Fibroblast of pulmonary artery (primary cell): ENCODE measurements around the gene ARAP3.
A peak's percentile ranks its signal among the peaks of the same experiment; 100 is the strongest.

Source experiments
- DNase-seq: peaks from one replicate; pipeline ENCODE4 v3.0.0-alpha.2; 2010; ENCODE audit warnings: low read depth
- H3K4me3 ChIP-seq: replicated peaks from 2 replicates; pipeline ENCODE4 v1.5.1; 2011; ENCODE audit warnings: low read depth, mild to moderate bottlenecking, control low read depth, low read length, moderate library complexity
- TF ChIP-seq, protein P1 (sequence below): IDR thresholded peaks from 2 replicates; pipeline ENCODE4 v1.5.1; 2011; ENCODE audit warnings: mild to moderate bottlenecking, control low read depth, low read length, inconsistent platforms; ENCODE audit errors: missing control alignments

The ARAP3 gene

DNA sequence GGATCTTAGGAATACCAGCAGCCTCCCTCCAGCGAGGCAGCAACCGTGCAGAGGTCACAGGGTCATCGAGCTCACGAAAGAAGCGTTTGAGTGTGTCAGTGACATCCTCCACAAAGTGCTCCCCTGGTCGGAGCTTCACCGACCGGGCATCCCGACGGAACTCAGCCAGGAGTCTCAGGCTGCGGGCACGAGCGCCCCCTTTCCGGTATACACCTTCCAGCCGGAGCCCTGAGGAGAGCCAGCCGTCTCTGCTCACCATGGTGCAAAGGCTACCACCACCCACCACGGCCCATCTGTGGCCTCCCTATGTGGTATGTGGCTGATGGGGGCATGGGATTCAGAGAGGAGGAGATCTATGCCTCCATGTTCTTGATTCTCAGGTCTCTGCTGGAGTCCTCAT, 20.0 kb downstream of the ARAP3 start:
- TF ChIP-seq, protein P1, sequence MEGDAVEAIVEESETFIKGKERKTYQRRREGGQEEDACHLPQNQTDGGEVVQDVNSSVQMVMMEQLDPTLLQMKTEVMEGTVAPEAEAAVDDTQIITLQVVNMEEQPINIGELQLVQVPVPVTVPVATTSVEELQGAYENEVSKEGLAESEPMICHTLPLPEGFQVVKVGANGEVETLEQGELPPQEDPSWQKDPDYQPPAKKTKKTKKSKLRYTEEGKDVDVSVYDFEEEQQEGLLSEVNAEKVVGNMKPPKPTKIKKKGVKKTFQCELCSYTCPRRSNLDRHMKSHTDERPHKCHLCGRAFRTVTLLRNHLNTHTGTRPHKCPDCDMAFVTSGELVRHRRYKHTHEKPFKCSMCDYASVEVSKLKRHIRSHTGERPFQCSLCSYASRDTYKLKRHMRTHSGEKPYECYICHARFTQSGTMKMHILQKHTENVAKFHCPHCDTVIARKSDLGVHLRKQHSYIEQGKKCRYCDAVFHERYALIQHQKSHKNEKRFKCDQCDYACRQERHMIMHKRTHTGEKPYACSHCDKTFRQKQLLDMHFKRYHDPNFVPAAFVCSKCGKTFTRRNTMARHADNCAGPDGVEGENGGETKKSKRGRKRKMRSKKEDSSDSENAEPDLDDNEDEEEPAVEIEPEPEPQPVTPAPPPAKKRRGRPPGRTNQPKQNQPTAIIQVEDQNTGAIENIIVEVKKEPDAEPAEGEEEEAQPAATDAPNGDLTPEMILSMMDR: no peak
- no peak overlapping the region for H3K4me3 ChIP-seq
- no peak for DNase-seq

DNA sequence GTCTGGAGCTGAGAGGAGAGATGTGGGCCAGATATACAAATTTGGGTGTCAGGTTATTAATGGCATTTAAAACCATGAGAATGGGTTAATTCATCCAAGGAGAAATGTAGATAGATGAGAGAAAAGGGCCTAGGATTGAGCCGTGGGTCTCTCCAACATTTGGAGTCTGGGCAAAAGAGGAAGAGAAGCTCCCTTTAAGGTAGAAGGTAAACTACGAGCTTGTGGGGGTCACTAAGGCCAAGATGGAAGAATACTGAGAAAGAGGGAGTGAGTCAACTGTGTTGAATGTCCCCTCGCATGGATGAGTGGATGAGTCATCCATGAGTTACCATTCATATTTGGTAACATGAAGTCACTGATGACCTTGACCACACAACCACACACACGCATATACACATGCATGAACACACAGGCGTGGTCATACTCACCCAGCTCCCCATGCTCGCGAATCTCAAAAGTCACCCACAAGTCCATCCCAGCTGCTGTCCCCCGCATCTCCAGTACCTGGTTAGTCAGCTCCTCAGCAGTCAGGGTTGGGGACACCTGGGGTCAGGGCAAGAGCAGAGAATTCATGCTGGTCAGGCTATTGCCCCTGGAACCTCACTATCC, 24.0 kb downstream of the ARAP3 start:
- TF ChIP-seq, protein P1: no peak
- peak; percentile 91 for DNase-seq
- H3K4me3 ChIP-seq: no peak overlapping the region

DNA sequence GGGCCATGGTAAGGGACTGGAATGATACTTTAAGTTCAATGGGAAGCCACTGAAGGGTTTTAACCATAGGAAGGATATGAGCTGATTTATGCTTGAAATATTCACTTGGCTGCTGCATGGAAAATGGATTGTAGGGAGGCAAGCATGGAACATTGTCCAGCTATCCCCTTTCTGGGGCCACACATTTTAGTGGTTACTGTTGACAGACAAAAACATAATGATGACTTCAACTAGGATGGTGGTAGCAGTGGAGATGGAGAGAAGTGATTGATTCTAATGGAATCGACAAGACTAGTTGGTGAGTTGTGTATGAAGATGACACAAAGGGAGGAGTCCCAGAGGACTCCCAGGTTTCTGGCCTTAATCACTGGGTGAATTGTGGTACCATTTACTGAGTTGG, 24.6 kb downstream of the ARAP3 start:
- TF ChIP-seq, protein P1: no peak
- H3K4me3 ChIP-seq: no peak overlapping the region

DNA sequence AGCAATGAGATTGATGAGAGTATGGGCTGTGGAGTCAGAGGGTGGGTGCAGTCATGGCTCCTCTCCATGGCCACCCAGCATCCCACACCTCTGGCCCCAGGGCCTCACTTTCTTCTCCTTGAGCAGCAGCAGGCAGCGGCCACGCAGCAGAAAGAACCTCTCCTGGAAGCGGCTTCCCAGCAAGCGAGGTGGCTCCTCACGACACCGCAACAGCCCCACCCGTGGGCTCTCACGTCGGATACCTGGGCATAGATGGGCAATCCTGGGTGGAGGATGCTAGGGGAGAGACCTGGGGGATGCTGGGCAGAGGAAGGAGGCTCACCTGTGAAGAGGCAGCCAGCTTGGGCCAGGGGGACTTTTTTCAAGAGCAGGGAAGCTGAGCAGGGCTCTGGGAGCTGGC, 25.6 kb downstream of the ARAP3 start:
- no peak overlapping the region for H3K4me3 ChIP-seq
- TF ChIP-seq, protein P1: no peak
- DNase-seq: no peak

More for the DNA sequence above, 24.6 kb downstream of the ARAP3 start:
- DNase-seq: no peak

DNA sequence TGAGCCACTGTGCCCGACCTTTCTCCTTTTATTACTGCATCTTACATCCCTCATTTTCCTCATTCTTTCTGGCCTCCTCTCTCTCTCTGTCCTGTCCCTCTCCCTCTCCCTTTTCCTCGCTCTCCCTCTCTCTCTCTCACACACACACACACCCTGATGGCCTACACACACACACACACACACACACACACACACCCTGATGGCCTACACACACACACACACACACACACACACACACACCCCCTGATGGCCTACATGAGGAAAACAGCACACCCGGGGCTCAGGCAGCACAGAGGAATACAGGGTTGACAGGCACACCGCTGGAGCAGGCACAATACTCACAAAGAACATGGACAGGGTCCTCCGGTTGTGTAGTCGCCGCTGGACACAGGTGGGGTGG, 27.0 kb downstream of the ARAP3 start:
- no peak for DNase-seq
- H3K4me3 ChIP-seq: no peak overlapping the region
- TF ChIP-seq, protein P1: no peak

DNA sequence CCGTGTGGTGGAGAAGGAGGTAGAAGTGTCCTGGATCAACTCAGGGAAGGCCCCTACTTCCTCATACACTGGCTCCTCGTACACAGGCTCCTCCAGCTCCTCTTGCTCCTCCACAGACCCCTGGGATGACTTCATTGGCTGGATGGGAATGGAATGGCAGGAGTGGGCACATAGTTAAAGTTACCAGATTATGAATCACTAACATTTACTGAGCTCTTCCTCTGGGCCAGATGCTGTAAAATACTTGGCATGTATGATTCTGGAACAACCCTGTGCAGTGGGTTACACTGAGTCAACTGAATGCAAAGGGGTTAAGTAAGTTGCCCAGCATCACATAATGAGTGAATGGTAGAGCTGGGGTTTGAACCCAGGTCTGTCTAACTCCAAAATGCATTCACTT, 27.7 kb downstream of the ARAP3 start:
- H3K4me3 ChIP-seq: no peak overlapping the region
- TF ChIP-seq, protein P1: no peak
- peak; percentile 43 for DNase-seq

DNA sequence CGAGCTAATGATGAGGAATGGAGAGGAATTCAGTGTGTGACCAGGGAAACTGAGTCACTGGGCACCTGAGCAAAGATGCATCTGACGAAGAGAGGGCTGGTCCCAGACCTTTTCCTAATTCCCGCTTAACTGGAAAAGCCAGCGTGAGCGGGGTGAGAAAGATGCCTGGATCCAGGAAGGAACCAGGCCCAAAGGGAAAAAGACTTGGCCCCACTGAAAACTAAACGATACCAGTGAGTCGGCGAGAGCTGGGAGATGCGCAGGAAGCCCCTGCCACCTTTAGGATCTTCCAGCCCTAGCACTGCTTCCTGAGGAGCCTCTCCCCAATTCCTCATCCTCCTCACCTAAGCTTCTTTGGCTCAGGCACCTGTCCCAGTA, 30.3 kb downstream of the ARAP3 start:
- H3K4me3 ChIP-seq: peak overlapping the region; percentile 84
- TF ChIP-seq, protein P1: no peak
- no peak for DNase-seq
